HG02870 (cell line): ENCODE results near the gene MMP2.
A peak's percentile ranks its signal among the peaks of the same experiment; 100 is the strongest.

Experiments
- ATAC-seq: cut with Tn5 transposase; IDR thresholded peaks from one replicate; pipeline ENCODE4 v1.9.1; 2021; ENCODE audit warnings: mild to moderate bottlenecking, moderate library complexity; ENCODE audit not compliant: unreplicated experiment

The MMP2 gene

DNA sequence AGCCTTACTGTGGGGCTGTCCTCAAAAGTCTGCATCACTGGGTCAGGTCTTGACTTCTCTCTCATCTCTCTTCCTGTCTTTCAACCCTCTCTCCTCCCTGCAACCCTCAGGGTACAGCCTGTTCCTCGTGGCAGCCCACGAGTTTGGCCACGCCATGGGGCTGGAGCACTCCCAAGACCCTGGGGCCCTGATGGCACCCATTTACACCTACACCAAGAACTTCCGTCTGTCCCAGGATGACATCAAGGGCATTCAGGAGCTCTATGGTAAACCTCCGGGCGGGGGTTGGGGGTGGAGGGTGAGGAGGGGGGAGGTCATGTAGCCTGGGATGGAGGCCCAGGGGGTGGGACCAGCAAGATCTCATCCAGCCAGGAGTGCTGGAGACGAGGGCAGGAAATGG lies 12.7 kb downstream of the MMP2 start:
- no peak for ATAC-seq

DNA sequence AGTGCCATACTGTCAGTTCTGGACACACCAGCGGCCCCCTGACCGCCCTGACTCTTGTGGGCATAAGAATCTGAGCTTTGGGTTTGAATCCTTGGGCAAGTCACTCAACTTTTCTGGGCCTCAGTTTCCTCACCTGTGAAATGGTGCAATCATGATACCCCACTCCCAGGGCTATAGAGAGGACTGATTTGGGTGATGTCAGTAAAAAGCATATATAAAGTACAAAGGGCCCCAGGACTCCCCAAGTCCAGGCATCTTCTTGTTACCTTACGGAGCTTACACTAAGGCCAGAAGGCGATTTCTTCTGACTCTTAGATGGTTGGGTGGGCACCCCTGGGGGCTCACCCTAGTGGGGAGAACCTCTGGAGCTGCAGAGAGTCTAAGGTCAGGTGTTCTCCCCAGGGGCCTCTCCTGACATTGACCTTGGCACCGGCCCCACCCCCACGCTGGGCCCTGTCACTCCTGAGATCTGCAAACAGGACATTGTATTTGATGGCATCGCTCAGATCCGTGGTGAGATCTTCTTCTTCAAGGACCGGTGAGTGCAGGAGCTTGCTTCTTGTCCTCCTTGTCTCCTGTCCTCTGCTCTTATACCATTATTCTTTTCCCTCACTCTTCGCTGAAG lies 13.9 kb downstream of the MMP2 start:
- ATAC-seq: no peak

DNA sequence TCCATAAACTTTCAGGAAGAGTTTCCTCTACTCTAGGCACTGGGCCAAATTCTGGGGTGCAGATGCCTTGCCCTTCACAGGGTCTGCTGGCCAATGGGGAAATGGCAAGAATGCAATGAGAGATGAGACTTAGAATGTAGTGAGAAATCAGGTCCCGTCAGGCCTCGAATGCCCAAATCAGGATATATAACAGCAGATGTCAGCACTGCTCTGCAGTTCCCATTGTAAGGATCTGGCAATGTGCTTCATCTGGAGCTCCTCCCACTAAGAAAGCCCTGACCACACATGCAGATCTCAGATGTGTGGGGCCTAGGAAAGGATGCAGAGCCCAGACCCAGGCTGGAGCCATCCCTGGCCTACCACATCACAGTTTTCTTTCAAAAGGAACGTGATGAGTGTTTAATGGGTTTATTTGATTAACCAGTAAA lies 16.0 kb downstream of the MMP2 start:
- ATAC-seq: no peak

DNA sequence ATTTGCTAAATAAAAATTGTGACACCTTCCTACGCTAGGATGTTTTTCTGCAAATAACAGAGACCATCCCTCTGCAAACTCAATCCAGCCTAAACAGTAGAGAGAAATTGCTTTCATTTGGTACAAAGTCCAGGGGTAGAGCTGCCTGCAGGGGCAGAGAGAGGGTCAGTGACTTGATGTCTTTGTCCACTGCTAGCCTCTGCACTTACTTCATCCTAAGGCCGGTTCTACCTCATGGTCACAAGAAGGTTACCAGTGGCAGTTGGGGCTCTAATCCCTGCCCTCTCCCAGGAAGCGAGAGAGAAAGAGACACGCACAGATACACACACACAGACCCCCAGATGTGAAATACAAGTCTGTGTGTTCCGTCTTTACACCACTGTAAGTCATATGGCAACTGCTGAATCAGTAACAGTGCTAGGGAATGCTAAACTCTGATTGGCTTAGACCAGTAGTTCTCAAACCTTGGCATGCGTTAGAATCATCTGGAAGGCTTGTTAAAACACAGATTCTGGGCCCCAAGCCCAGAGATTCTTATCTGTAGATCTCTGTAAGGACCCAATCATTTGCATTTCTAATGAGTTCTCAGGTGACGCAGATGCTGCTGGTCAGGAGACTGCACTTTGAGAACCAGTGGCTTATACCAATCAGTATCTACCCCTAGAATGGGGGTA lies 16.8 kb downstream of the MMP2 start:
- no peak for ATAC-seq

DNA sequence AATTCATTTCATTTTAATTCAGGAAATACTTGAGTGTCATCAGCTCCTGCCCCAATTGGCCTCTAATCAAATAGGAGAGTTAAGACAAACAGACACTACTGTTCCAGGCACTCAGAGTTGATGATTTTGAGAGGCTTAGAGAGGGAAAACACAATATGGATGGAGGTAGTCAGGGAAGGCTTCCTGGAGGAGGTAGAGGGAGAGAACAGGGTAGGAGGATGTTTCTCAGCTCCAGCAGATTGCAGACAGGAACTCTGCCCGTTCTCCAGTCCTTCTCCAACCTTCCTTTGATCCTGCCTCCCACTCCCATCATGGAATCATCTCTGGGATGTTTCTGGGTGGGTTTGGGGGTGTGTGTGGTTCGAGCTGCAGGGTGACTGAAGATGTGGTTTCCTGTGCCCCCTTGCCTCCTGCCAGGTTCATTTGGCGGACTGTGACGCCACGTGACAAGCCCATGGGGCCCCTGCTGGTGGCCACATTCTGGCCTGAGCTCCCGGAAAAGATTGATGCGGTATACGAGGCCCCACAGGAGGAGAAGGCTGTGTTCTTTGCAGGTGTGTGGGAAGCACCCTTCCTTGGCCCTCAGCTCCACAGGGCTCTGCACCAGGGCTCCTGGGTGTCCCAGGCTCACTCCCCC lies 17.6 kb downstream of the MMP2 start:
- ATAC-seq: no peak

DNA sequence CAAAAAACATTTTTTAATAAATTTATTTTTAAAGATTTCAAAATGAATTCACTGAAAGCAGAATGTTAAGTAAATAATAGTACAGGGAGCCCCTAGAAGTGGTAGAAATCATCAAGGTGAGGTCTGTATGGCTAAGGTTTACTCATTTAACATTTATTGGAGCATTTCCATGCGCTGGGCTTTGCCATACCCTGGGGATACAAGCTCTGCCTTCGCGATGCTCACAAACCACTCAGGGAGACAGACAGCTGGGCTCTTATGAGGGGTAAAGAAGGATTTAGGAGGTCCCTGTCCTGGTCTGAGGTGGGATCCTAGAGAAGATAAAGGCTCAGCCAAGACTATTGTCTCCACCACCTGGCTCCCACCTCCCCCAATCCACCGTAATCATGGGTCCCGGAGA lies 18.6 kb downstream of the MMP2 start:
- no peak for ATAC-seq

DNA sequence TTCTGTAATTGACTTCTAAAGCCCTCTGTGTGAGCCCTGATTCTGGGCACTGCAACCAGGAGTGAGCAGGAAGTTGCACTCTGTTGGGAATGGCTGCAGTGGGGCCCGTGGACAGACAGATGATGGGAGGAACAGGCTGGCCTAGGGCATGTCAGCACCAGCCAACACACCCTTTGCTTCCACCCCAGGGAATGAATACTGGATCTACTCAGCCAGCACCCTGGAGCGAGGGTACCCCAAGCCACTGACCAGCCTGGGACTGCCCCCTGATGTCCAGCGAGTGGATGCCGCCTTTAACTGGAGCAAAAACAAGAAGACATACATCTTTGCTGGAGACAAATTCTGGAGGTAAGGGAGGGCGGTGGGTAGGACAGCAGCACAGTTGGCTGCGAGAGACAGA lies 19.1 kb downstream of the MMP2 start:
- no peak for ATAC-seq

DNA sequence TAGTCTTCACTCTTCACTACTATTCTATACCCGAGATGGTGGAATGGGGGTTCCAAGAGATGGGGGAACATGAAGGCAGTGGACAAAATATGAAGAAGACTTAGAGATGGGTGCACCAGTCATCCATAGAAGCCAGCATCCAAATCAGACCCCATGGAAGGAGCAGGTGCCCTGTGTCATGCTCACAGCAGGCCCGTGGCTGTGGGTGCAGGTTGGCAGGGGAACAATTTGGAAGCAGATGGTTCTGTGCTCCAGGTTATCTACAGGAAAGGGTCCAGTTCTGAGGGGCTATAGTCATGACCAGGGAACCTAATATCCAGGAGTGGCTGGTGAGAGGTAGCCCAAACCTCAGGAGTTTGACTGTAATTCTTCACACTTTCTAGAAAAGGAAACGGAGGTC lies 20.3 kb downstream of the MMP2 start:
- no peak for ATAC-seq

DNA sequence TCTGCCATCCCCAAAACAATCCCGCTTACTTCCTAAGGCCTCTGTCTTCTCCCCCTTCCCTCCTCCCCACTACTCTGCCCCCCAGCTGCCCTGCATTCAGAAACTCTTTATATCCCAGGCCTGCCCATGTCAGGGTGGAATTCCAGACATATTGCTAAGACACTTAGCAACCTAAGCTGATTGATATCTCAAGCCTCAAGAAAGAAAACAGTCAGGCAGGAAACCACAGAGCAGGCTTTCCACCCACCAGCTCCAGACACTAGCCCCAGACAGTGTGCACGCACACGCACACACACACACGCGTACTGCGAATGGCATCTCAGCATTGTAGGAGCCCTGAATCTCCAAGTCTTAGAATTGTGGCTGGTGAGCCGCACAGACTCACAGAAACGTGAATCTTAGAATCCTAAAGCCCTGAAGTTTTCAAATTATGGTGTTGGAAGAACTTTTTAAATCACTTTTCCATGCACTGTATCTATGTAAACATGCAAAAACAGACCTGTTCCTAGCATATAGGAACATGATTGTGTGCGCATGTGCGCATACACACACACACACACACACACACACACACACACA lies 21.0 kb downstream of the MMP2 start:
- no peak for ATAC-seq

DNA sequence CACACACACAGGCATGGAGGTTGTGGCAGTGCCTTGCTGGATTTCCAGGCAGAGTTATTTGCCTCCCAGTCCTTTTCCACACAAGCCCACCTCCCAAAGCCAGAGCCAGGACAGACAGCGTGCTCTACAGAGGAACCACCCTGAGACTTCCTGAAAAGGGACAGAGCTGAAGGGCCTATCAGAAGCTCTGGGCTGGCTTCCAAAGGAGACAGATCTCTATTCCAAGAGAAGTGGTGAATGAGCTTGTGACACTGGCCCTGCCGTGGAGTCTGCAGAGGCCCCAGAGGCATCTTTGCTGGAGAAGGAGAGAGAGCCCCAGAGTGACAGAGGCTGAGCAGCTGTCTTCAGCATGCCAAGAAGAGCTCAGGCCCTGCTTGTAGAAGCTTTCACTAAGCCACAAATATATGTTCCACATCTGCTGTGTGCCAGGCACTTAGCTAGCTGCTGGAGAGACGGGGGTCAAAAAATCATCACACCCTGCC lies 21.6 kb downstream of the MMP2 start:
- no peak for ATAC-seq

DNA sequence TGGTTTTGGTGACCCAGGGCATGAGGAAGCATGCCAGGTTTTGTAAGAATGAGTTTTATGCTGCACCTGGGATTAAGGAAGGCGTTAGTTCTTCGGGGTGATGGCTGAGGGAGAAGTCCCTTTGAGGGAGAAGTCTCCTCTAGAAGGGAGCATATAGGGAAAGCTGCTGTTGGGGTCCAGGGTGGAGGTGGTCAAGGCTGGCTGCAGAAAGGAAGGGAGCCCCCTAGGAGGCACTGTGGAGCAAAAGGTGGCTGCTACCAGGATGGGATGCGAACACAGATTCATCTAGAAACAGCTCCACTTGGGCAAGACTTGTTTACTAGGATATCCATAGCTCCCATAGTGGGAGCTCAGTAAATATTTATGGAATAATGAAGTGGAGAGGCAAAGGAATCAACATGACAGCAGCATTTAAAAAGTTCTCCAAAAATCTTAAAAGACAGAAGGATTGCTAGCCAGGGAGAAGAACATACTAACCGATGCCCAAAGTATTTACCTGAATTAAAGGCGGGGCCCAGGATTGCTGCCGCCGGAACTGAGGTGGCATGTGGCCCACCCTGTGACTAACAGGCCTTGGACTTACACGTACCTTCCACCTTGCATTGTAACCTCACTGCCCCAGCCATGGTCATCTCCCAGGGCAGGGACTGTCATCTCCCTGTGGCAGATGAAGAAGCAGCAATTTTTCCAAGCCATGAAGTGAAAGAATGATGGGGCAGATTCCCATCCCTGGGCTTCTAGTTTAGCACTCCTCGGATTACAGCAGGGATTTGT lies 22.7 kb downstream of the MMP2 start:
- ATAC-seq: no peak

DNA sequence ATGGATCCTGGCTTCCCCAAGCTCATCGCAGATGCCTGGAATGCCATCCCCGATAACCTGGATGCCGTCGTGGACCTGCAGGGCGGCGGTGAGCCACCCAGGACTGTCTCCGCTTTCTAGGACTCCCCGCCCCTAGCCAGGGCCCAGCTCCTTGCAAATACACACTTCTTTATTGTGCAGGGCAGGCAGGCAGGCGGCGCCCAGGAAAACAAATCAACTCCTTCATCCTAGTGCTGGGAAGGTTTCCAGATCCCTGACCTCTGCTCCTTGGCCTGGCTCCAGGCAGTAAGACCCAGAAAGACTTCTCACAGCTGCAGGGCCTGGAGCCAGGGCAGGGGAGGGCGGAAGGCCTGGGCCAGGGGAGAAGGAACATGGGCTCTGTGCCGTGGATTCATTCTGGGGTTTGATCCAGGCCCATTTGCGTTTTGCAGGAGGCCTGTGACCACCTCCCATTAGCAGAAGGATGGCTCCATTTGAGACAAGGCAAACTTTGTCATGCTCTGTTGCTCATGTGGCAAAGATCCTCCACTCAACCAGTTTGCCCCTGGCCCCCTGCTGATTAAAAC lies 23.9 kb downstream of the MMP2 start:
- no peak for ATAC-seq

DNA sequence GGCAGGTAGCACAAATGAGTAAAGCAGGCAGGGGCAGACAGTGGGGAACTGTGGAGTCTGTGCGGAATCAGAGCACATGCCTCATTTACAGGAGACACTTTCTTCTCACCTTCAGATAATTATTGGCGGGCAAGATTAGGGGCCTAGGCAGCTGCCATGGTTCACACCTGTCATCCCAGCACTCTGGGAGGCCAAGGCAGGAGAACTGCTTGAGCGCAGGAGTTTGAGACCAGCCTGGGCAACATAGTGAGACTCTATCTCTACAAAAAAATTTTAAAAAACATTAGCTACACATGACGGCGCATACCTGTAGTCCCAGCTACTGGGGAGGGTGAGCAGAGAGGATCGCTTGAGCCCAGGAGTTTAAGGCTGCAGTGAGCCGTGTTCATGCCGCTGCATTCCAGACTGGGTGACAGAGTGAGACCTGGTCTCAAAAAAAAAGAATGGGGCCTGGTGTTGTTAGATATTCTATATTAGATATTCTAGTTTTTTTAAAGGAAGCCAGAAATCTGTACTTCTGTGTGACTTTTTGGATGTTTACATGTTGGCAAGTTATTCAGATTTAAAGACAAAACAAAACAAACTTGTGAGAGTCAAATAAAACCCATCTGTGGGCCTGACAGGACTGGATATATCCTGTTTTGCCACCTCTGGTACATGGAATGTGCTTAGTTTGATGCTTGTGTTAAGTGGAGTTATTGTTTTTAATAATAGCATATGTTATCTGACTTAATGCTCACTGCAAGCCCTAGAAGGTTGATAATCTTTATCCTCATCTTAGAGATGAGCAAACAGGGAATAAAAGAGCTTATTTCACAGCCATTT lies 24.9 kb downstream of the MMP2 start:
- no peak for ATAC-seq

DNA sequence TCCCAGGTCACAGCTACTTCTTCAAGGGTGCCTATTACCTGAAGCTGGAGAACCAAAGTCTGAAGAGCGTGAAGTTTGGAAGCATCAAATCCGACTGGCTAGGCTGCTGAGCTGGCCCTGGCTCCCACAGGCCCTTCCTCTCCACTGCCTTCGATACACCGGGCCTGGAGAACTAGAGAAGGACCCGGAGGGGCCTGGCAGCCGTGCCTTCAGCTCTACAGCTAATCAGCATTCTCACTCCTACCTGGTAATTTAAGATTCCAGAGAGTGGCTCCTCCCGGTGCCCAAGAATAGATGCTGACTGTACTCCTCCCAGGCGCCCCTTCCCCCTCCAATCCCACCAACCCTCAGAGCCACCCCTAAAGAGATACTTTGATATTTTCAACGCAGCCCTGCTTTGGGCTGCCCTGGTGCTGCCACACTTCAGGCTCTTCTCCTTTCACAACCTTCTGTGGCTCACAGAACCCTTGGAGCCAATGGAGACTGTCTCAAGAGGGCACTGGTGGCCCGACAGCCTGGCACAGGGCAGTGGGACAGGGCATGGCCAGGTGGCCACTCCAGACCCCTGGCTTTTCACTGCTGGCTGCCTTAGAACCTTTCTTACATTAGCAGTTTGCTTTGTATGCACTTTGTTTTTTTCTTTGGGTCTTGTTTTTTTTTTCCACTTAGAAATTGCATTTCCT lies 26.5 kb downstream of the MMP2 start:
- ATAC-seq: no peak

DNA sequence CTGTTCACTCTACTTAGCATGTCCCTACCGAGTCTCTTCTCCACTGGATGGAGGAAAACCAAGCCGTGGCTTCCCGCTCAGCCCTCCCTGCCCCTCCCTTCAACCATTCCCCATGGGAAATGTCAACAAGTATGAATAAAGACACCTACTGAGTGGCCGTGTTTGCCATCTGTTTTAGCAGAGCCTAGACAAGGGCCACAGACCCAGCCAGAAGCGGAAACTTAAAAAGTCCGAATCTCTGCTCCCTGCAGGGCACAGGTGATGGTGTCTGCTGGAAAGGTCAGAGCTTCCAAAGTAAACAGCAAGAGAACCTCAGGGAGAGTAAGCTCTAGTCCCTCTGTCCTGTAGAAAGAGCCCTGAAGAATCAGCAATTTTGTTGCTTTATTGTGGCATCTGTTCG lies 27.1 kb downstream of the MMP2 start:
- no peak for ATAC-seq

DNA sequence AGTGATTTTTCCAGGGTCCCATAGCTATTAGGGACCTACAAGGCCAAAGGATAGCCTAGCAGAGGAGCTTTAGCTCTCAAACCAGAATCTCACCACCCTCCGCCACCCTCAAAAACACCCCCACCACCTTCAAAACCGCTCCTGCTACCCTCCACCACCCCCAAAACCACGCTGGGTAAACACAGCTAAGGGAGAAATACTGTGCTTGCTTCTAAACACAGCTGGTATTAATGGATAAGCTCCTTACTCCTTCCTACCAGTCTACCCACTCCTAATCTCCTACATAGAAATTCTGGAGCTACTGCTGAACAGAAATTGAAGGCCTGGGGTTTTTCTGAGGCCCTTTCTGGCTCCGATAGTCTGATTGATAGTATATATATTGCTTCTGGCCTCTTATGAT lies 27.7 kb downstream of the MMP2 start:
- no peak for ATAC-seq

DNA sequence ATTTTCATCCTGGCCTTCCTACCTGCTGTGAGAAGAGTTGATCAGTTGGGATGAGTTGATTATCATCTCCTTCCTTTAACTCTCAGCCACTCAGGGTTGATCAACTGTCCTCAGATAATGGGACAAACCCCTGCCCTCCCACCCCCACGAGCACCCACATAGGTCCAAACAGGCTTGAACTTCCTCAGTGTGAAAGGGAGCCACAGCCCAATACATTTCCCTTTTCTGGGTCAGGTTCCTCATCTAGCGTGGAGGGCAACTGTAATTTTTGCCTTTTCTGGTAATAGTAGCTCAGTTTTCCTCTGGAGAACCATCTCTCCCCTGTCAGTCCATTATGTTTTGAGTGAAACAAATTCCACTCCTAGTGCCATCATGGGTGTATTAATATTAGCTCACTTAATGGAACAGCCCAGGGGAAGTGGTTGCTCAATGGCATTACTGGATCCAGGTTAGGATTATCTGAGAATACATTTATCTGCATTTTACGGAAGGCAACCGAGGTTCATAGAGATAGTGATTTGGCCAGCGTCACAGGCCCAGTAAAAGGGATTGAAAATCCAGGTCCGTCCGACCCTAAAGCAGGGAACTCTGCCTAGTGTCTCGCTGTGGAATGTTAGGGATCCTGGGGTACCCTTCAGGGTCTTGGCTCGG lies 29.4 kb downstream of the MMP2 start:
- no peak for ATAC-seq

DNA sequence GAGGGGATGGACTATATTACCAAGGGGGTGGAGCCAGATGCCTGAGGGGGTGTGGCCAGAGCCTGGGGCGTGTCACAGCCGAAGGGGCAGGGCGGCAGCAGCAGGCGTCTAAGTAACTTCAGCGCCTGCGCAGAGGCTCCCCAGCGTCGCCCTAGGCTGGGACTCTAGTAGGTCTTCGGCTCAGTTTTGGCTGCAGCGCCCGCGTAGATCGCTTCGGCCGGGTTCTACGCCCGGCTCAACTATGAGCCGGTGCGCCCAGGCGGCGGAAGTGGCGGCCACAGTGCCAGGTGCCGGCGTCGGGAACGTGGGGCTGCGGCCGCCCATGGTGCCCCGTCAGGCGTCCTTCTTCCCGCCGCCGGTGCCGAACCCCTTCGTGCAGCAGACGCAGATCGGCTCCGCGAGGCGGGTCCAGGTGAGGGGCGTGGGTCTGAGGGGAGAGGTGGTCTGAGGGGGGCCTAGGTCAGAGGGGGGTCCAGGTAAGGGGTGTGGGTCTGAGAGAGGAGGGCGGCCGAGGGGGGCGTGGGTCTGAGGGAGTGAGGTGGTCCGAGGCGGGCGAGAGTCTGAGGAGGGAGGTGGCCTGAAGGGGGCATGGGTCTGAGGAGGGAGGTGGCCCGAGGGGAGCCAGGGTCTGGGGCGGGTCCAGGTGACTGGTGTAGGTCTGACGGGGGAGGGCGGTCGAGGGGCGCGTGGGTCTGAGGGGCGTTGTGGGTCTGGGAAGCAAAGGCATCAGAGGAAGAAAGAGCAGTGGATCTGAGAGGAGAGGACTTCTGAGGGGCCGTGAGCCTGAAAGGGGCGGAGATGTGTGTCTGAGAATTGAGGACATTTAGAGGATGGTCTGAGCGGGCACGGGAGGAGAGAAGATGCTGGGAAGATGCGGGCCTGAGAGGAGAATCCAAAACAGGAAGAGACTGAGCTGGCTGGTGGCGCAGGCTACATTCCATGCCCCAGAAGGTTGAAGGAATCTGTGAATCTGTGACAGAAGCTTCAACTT lies 30.2 kb downstream of the MMP2 start, which contains the start of gene LPCAT2:
LPCAT2 (plus strand) TSS at position 132 of the 991 bp plus-strand sequence; CDS start at position 242, 110 bp downstream.
- peak; percentile 54 for ATAC-seq
